ENCODE data around the gene EMSY. TPM values are rescaled to one million over a fixed set of nuclear protein-coding genes. Genes with fewer than 3 reads are reported as not detected.
A peak's percentile ranks its signal among the peaks of the same experiment; 100 is the strongest.

Gene EMSY
- total RNA-seq, 2 donors from 2014 or later: 31.4 to 35.9 TPM

DNA sequence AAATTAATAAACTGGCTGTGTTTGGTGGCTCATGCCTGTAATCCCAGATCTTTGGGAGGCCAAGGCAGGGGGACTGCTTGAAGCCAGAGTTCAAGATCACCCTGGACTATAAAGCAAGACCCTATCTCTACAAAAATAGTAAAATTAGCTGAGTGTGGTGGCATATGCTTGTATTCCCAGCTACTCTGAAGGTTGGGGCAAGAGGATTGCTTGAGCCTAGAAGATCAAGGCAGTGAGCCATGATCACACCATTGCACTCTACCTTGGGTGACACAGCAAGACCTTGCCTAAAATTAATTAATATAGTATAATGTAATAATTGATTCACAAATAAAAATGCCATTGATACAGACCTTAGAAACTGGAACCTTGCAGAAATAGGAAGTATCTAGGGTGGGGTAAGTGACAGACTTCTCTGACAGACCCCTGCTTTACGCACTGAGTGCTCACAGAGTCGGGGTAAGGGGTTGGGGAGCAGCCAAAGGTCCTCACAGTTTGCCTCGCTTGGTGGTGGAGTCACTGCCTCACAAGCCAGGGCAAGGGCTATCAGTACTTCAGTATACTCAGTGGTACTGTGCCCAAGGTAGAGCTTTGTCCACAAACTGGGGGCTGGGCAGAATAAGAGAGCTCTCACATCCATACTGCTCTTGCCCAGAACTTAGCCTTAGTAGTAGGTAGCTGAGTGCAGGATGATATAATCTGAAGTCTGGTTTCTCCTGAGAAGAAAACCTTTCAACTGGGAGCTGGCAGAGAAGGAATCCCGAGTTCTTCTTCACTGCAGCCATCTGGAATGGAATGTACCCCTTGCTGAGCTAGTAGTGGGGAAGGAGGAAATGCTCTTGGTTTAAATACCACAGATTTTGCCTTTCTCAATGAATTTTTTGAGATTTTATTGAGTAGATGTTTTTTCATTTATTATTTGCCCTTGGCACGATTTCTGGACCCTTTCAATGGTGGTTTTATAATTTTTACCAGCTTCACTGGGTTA lies 65.5 kb downstream of the EMSY start:
- no peak for DNase-seq (ENCODE audit: low spot score)
- H3K9me3 ChIP-seq: no peaks in the 10 kb centered on the region
- H3K36me3 ChIP-seq: peaks cover 3% of the 10 kb centered on the region
- H3K4me3 ChIP-seq: no peak overlapping the region
- no peak overlapping the region for H3K27ac ChIP-seq
- peaks cover 0 to 8% of the 10 kb centered on the region in 2 donors for H3K4me1 ChIP-seq
- no peak for TF ChIP-seq CTCF (IDR thresholded peaks at IDR 0.05)
- no peaks in the 10 kb centered on the region for H3K27me3 ChIP-seq

DNA sequence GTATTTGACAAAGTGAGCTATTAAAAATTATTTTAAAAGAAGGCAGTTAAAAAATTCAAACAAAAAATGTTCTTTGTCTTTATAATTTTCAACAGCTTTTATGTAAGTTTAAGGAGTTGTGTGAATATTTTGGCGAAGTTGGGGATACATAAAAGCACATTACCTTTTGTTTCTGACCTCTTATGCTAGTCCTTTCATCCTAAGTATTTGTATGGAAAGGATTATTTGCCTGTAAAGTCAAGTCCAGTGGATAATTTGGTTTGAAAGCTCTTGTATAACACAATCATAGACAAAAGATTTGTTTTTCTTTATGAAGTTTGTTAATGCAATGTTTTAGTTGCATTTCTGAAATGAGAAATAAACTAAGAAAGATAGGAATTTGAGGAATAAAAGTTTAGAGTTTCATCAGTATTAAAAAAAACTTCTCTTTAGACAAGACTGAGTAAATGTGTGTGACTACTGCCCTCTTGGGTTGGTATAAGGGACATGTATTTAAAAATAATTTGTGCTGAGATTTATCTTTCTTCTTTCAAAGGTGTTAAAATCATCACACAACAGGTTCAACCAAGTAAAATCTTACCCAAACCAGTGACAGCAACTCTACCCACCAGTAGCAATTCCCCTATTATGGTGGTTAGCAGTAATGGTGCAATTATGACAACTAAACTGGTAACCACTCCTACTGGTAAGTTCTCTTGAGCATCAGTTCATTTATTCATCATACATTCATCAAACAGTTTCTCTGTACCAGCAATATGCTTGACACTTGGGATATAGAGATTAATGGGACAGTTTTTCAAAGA lies 68.2 kb downstream of the EMSY start:
- no peaks in the 10 kb centered on the region for H3K27me3 ChIP-seq
- no peak for DNase-seq (ENCODE audit: low spot score)
- H3K4me1 ChIP-seq: peaks cover 0 to 8% of the 10 kb centered on the region in 2 donors
- no peak overlapping the region for H3K4me3 ChIP-seq
- H3K36me3 ChIP-seq: peaks cover 10% of the 10 kb centered on the region
- TF ChIP-seq CTCF (IDR thresholded peaks at IDR 0.05): peak in 1 of 2 donors; percentile 51
- no peak overlapping the region for H3K27ac ChIP-seq
- no peaks in the 10 kb centered on the region for H3K9me3 ChIP-seq

DNA sequence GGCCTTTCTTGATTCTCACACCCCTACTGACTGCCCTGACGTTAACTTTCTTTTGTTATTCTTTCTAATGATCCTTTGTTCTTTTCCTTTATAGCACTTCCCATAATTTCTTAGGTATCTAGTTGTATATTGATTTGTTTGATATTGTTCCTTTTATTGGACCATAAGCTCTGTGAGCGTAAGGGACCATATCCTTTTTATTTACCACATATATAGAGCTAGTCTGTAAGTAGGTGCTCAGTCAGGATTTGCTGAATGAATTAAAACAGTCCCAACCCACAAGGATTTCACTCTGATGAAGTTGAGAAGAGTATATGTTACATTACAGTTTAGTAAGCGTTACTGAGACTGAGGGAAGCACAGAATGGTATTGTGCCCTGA lies 68.8 kb downstream of the EMSY start:
- H3K27ac ChIP-seq: no peak overlapping the region
- no peak overlapping the region for H3K4me3 ChIP-seq
- DNase-seq (ENCODE audit: low spot score): no peak
- no peaks in the 10 kb centered on the region for H3K27me3 ChIP-seq
- H3K9me3 ChIP-seq: no peaks in the 10 kb centered on the region
- peaks cover 11% of the 10 kb centered on the region for H3K36me3 ChIP-seq
- no peak for TF ChIP-seq CTCF (IDR thresholded peaks at IDR 0.05)
- peaks cover 0 to 8% of the 10 kb centered on the region in 2 donors for H3K4me1 ChIP-seq

DNA sequence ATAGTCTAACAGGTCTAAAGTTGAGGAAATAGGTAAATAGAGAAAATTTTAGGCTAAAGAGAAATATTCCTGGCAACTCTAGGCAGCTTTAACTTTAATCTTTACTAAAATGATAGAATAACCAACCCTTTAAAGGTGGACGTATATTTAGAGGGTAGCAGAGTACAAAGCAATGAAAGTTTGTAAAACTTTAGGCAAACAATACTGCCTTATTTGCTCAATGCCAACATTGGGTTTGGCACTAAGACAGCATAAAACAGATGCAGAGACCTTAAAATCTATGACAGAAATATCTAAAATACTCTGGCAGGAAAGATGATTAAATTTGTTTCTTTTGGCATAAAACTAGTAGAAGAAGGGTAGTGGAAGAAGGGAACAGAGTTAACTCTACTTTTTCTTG lies 70.7 kb downstream of the EMSY start:
- DNase-seq (ENCODE audit: low spot score): no peak
- Histone ChIP-seq H3K36me3 (peaks cover 16% of the 10 kb centered on the region), H3K27ac (no peak overlapping the region), H3K4me1 (peaks cover 0 to 4% of the 10 kb centered on the region in 2 donors), H3K4me3 (no peak overlapping the region), H3K27me3 (no peaks in the 10 kb centered on the region), H3K9me3 (no peaks in the 10 kb centered on the region)
- TF ChIP-seq CTCF (IDR thresholded peaks at IDR 0.05): no peak

GRCh38 chr11:76523147-76523546 lies 78.3 kb downstream of the EMSY start:
- H3K27me3 ChIP-seq: no peaks in the 10 kb centered on the region
- H3K9me3 ChIP-seq: no peaks in the 10 kb centered on the region
- peaks cover 29% of the 10 kb centered on the region for H3K36me3 ChIP-seq
- H3K27ac ChIP-seq: no peak overlapping the region
- no peak for TF ChIP-seq CTCF (IDR thresholded peaks at IDR 0.05)
- DNase-seq (ENCODE audit: low spot score): no peak
- H3K4me3 ChIP-seq: no peak overlapping the region
- H3K4me1 ChIP-seq: peaks cover 0 to 9% of the 10 kb centered on the region in 2 donors
